WTC11 (cell line): Measurements from ENCODE around the gene F10. TPM values are rescaled to one million over a fixed set of nuclear protein-coding genes. Genes with fewer than 3 reads are reported as not detected.

ENCODE experiments used
- ATAC-seq: fragments of 200-7000 bp; cut with Tn5 transposase; 2 replicates; pipeline ENCODE4 v1.10.0; 2021; ENCODE audit warnings: mild to moderate bottlenecking, moderate library complexity
- CTCF ChIA-PET: fragments of 300-600 bp; sonication (Branson Sonifier 250); formaldehyde crosslinking; loops from one replicate; lab custom pipeline; 2021; ENCODE audit warnings: antibody characterized with exemption; lab: Charles Lee
- POLR2A ChIA-PET: fragments of 350-600 bp; sonication (Branson Sonifier 250); formaldehyde crosslinking; loops from one replicate; lab custom pipeline; 2021; ENCODE audit warnings: antibody characterized with exemption; lab: Charles Lee
- DNase-seq: peaks from one replicate; pipeline ENCODE4 v3.0.0; 2021; ENCODE audit warnings: low spot score
- H3K27ac Mint-ChIP-seq: 2 replicates; pipeline ENCODE4 v1.8.0; 2021; ENCODE audit warnings: mixed read lengths
- H3K27me3 Mint-ChIP-seq: 2 replicates; pipeline ENCODE4 v1.8.0; 2021; ENCODE audit warnings: low read depth, mild to moderate bottlenecking, moderate library complexity, mixed read lengths
- H3K36me3 Mint-ChIP-seq: 2 replicates; pipeline ENCODE4 v1.8.0; 2021; ENCODE audit warnings: mixed read lengths
- H3K4me1 Mint-ChIP-seq: 2 replicates; pipeline ENCODE4 v1.8.0; 2022; ENCODE audit warnings: mixed read lengths
- H3K4me3 Mint-ChIP-seq: 2 replicates; pipeline ENCODE4 v1.8.0; 2021; ENCODE audit warnings: mild to moderate bottlenecking, moderate library complexity, mixed read lengths
- H3K9me3 Mint-ChIP-seq: 2 replicates; pipeline ENCODE4 v1.8.0; 2021; ENCODE audit warnings: mixed read lengths
- CBFB ChIP-seq: sonication (generic); formaldehyde crosslinking; IDR thresholded peaks from 2 replicates; pipeline ENCODE4 v1.8.1; 2022; ENCODE audit warnings: mild to moderate bottlenecking, low read depth, missing genetic modification reagents
- CREM ChIP-seq: sonication (generic); formaldehyde crosslinking; IDR thresholded peaks from 2 replicates; pipeline ENCODE4 v1.8.1; 2022; ENCODE audit warnings: mild to moderate bottlenecking, missing genetic modification reagents, moderate library complexity
- ESRRA ChIP-seq: sonication (generic); formaldehyde crosslinking; IDR thresholded peaks from 2 replicates; pipeline ENCODE4 v1.8.1; 2022; ENCODE audit warnings: mild to moderate bottlenecking, missing genetic modification reagents, borderline replicate concordance
- FOXJ3 ChIP-seq: sonication (generic); formaldehyde crosslinking; IDR thresholded peaks from 2 replicates; pipeline ENCODE4 v1.9.0; 2021; ENCODE audit warnings: missing genetic modification reagents, mild to moderate bottlenecking, borderline replicate concordance
- FOXK1 ChIP-seq: sonication (generic); formaldehyde crosslinking; IDR thresholded peaks from 2 replicates; pipeline ENCODE4 v1.8.0; 2022; ENCODE audit warnings: mild to moderate bottlenecking, moderate library complexity, missing genetic modification reagents
- GTF2I ChIP-seq: fragments of 250-450 bp; sonication (Bioruptor Pico); conservative IDR thresholded peaks from 2 replicates; pipeline ENCODE4 v1.4.0; 2021; ENCODE audit warnings: mild to moderate bottlenecking
- HMGA2 ChIP-seq: fragments of 250-450 bp; sonication (Bioruptor Pico); IDR thresholded peaks from 2 replicates; pipeline ENCODE4 v1.4.0; 2021; ENCODE audit warnings: mild to moderate bottlenecking, moderate library complexity
- MXD4 ChIP-seq: fragments of 250-450 bp; sonication (Bioruptor Pico); IDR thresholded peaks from 2 replicates; pipeline ENCODE4 v1.8.0; 2021; ENCODE audit warnings: mild to moderate bottlenecking, moderate library complexity, borderline replicate concordance
- NFATC4 ChIP-seq: fragments of 250-450 bp; sonication (Bioruptor Pico); IDR thresholded peaks from 2 replicates; pipeline ENCODE4 v1.9.0; 2021; ENCODE audit warnings: mild to moderate bottlenecking
- SP1 ChIP-seq: sonication (generic); formaldehyde crosslinking; conservative IDR thresholded peaks from 2 replicates; pipeline ENCODE4 v1.8.1; 2022; ENCODE audit warnings: missing genetic modification reagents
- ZNF317 ChIP-seq: sonication (generic); formaldehyde crosslinking; IDR thresholded peaks from 2 replicates; pipeline ENCODE4 v1.8.1; 2023; ENCODE audit warnings: low read depth, mild to moderate bottlenecking, moderate library complexity, missing genetic modification reagents, borderline replicate concordance
- ZNF396 ChIP-seq: fragments of 250-450 bp; sonication (Bioruptor Pico); IDR thresholded peaks from 2 replicates; pipeline ENCODE4 v1.8.0; 2021; ENCODE audit warnings: mild to moderate bottlenecking, moderate library complexity, borderline replicate concordance
- ZNF423 ChIP-seq: fragments of 250-450 bp; sonication (Bioruptor Pico); IDR thresholded peaks from 2 replicates; pipeline ENCODE4 v2.1.2; 2022; ENCODE audit warnings: mild to moderate bottlenecking, moderate library complexity
- total RNA-seq: library from RNA; stranded (reverse); gene quantifications from 3 replicates; pipeline ENCODE4 v1.2.3, GENCODE V29; 2021
- TF ChIP-seq, protein P1 (sequence below): sonication (generic); formaldehyde crosslinking; IDR thresholded peaks from 2 replicates; pipeline ENCODE4 v1.8.1; 2023; ENCODE audit warnings: mild to moderate bottlenecking, missing genetic modification reagents, moderate library complexity
- TF ChIP-seq, protein P2 (sequence below): sonication (generic); formaldehyde crosslinking; IDR thresholded peaks from 2 replicates; pipeline ENCODE4 v1.8.1; 2023; ENCODE audit warnings: mild to moderate bottlenecking, missing genetic modification reagents
- TF ChIP-seq, protein P3 (sequence below): sonication (generic); formaldehyde crosslinking; IDR thresholded peaks from 2 replicates; pipeline ENCODE4 v1.8.1; 2023; ENCODE audit warnings: mild to moderate bottlenecking, missing genetic modification reagents
- TF ChIP-seq, protein P4 (sequence below): sonication (generic); formaldehyde crosslinking; IDR thresholded peaks from 2 replicates; pipeline ENCODE4 v1.8.0; 2023; ENCODE audit warnings: missing genetic modification reagents
- TF ChIP-seq, protein P5 (sequence below): fragments of 250-450 bp; sonication (Bioruptor Pico); IDR thresholded peaks from 2 replicates; pipeline ENCODE4 v1.9.0; 2021; ENCODE audit warnings: mild to moderate bottlenecking, borderline replicate concordance
- TF ChIP-seq, protein P6 (sequence below): sonication (generic); formaldehyde crosslinking; conservative IDR thresholded peaks from 2 replicates; pipeline ENCODE4 v1.8.1; 2023; ENCODE audit warnings: mild to moderate bottlenecking, low read depth, missing genetic modification reagents, moderate library complexity

The F10 gene
- total RNA-seq, 1 experiment from 2014 or later, result 0.87 TPM

DNA sequence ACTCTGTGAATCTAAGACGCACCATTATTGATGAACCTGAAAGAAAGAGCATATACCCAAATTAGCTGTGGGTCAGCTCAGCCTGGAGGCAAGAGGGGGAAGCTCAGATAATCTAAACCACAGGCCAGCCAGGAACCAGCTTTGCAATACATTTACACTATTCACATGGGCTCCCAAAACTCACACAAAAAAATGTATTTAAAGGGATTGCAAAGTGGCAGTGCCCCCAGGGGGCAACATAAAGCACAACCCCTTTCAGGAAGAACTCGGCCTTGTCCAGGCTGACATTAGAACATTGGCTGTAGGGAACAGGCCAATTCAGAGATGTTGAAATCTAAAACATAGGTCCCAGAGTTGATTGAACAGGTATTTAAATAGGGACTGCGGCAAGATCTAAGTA lies 32.6 kb downstream of the F10 start:
- CTCF ChIA-PET, result no interaction called here
- Mint-ChIP-seq H3K9me3 (peaks cover 12% of the 10 kb centered on the region), H3K4me3 (no peak overlapping the region), H3K27me3 (peaks cover 25% of the 10 kb centered on the region), H3K27ac (no peak overlapping the region), H3K4me1 (peaks cover 28% of the 10 kb centered on the region), H3K36me3 (no peaks in the 10 kb centered on the region)
- POLR2A ChIA-PET, result no interaction called here
- ATAC-seq, result no peak
- DNase-seq, result no peak
- TF ChIP-seq MXD4 (CRISPR knock-in tag) (no peak), ZNF423 (no peak), ESRRA (CRISPR knock-in tag) (no peak), CREM (no peak), GTF2I (CRISPR knock-in tag) (no peak), NFATC4 (CRISPR knock-in tag) (no peak), FOXJ3 (no peak), SP1 (CRISPR knock-in tag) (no peak), FOXK1 (CRISPR knock-in tag) (no peak), ZNF317 (CRISPR knock-in tag) (no peak), ZNF396 (no peak), HMGA2 (no peak), CBFB (CRISPR knock-in tag) (no peak)
- TF ChIP-seq, protein P1, sequence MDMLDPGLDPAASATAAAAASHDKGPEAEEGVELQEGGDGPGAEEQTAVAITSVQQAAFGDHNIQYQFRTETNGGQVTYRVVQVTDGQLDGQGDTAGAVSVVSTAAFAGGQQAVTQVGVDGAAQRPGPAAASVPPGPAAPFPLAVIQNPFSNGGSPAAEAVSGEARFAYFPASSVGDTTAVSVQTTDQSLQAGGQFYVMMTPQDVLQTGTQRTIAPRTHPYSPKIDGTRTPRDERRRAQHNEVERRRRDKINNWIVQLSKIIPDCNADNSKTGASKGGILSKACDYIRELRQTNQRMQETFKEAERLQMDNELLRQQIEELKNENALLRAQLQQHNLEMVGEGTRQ (CRISPR knock-in tag), result no peak
- TF ChIP-seq, protein P2, sequence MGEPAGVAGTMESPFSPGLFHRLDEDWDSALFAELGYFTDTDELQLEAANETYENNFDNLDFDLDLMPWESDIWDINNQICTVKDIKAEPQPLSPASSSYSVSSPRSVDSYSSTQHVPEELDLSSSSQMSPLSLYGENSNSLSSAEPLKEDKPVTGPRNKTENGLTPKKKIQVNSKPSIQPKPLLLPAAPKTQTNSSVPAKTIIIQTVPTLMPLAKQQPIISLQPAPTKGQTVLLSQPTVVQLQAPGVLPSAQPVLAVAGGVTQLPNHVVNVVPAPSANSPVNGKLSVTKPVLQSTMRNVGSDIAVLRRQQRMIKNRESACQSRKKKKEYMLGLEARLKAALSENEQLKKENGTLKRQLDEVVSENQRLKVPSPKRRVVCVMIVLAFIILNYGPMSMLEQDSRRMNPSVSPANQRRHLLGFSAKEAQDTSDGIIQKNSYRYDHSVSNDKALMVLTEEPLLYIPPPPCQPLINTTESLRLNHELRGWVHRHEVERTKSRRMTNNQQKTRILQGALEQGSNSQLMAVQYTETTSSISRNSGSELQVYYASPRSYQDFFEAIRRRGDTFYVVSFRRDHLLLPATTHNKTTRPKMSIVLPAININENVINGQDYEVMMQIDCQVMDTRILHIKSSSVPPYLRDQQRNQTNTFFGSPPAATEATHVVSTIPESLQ (CRISPR knock-in tag), result no peak
- TF ChIP-seq, protein P3, sequence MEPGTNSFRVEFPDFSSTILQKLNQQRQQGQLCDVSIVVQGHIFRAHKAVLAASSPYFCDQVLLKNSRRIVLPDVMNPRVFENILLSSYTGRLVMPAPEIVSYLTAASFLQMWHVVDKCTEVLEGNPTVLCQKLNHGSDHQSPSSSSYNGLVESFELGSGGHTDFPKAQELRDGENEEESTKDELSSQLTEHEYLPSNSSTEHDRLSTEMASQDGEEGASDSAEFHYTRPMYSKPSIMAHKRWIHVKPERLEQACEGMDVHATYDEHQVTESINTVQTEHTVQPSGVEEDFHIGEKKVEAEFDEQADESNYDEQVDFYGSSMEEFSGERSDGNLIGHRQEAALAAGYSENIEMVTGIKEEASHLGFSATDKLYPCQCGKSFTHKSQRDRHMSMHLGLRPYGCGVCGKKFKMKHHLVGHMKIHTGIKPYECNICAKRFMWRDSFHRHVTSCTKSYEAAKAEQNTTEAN (CRISPR knock-in tag), result no peak
- TF ChIP-seq, protein P4, sequence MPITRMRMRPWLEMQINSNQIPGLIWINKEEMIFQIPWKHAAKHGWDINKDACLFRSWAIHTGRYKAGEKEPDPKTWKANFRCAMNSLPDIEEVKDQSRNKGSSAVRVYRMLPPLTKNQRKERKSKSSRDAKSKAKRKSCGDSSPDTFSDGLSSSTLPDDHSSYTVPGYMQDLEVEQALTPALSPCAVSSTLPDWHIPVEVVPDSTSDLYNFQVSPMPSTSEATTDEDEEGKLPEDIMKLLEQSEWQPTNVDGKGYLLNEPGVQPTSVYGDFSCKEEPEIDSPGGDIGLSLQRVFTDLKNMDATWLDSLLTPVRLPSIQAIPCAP (CRISPR knock-in tag), result no peak
- TF ChIP-seq, protein P5, sequence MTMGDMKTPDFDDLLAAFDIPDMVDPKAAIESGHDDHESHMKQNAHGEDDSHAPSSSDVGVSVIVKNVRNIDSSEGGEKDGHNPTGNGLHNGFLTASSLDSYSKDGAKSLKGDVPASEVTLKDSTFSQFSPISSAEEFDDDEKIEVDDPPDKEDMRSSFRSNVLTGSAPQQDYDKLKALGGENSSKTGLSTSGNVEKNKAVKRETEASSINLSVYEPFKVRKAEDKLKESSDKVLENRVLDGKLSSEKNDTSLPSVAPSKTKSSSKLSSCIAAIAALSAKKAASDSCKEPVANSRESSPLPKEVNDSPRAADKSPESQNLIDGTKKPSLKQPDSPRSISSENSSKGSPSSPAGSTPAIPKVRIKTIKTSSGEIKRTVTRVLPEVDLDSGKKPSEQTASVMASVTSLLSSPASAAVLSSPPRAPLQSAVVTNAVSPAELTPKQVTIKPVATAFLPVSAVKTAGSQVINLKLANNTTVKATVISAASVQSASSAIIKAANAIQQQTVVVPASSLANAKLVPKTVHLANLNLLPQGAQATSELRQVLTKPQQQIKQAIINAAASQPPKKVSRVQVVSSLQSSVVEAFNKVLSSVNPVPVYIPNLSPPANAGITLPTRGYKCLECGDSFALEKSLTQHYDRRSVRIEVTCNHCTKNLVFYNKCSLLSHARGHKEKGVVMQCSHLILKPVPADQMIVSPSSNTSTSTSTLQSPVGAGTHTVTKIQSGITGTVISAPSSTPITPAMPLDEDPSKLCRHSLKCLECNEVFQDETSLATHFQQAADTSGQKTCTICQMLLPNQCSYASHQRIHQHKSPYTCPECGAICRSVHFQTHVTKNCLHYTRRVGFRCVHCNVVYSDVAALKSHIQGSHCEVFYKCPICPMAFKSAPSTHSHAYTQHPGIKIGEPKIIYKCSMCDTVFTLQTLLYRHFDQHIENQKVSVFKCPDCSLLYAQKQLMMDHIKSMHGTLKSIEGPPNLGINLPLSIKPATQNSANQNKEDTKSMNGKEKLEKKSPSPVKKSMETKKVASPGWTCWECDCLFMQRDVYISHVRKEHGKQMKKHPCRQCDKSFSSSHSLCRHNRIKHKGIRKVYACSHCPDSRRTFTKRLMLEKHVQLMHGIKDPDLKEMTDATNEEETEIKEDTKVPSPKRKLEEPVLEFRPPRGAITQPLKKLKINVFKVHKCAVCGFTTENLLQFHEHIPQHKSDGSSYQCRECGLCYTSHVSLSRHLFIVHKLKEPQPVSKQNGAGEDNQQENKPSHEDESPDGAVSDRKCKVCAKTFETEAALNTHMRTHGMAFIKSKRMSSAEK, result no peak
- TF ChIP-seq, protein P6, sequence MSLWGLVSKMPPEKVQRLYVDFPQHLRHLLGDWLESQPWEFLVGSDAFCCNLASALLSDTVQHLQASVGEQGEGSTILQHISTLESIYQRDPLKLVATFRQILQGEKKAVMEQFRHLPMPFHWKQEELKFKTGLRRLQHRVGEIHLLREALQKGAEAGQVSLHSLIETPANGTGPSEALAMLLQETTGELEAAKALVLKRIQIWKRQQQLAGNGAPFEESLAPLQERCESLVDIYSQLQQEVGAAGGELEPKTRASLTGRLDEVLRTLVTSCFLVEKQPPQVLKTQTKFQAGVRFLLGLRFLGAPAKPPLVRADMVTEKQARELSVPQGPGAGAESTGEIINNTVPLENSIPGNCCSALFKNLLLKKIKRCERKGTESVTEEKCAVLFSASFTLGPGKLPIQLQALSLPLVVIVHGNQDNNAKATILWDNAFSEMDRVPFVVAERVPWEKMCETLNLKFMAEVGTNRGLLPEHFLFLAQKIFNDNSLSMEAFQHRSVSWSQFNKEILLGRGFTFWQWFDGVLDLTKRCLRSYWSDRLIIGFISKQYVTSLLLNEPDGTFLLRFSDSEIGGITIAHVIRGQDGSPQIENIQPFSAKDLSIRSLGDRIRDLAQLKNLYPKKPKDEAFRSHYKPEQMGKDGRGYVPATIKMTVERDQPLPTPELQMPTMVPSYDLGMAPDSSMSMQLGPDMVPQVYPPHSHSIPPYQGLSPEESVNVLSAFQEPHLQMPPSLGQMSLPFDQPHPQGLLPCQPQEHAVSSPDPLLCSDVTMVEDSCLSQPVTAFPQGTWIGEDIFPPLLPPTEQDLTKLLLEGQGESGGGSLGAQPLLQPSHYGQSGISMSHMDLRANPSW (CRISPR knock-in tag), result no peak
